GM21360 (cell line): ENCODE results near the gene TSEN2.
"Not testable (repeated sequence)": the region's sequence is repeated elsewhere in the genome, so short reads cannot be mapped to it uniquely, and the experiment has no call there.

Experiments used
- ATAC-seq: cut with Tn5 transposase; IDR thresholded peaks from one replicate; pipeline ENCODE4 v1.9.1; 2021; ENCODE audit warnings: mild to moderate bottlenecking, moderate library complexity; ENCODE audit not compliant: unreplicated experiment

The TSEN2 gene

DNA sequence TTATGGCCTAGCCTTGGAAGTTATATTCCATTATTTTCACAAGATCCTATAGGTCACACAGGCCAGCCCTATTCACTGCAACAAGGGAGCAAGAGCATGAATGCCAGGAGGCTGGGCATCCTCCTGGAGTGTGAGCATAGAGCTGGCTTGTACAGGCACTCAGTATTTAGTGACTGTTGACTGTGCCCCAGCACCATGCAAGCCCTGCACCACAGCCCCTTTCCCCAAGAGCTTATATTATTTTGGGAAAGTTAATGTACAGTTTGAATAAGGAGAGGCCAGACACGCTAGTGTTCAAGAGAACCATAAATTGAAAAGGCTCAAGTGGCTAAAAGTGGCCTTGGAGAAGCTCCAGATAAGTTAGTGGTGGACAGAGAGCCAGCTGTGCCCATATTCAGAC is 32.3 kb upstream of the TSEN2 start:
- ATAC-seq, result no peak

DNA sequence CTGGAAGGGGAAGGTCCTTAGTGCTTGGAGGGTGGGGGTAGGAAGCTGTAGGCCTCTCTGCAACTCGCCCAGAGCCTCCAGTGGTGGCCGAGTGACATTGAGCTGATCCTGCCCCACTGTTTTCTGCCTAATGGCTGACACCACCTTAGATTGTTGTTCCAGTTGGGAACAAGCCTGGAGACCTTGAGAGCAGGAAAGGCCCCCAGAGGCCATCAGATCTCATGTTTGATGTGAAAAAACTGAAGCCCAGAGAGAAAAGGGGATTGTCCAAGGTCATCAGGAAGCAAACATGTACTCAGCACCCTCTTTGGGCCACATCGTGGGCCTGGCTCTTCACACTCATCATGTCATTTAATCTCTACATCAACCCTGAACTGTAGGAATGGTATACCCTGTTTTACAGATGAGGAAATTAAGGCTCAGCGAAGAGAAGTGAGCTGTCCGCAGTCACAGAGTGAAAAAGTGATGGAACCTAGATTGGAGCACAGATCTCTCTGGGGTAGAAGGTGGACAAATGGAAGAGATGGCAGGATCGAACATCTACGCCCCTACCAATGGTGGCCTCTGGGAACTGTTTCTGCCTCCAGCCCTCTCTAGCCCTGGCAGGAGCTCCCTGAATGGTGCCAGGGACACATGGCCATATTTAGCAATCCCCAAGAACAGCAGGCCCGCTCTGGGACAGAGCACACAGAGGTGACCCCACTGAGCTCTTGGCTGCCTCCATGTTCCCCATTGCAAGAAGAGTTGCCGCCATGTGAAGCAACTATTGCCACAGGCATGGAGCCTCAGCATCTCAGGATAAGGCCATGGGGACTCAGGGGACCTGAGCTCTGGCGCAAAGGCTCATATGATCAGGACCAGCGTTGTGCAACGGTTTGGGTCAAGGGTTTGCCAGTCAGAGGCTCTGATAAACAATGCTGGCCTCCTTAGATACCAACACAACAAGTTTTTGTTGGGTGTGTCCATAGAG is 31.6 kb upstream of the TSEN2 start:
- ATAC-seq, result no peak

DNA sequence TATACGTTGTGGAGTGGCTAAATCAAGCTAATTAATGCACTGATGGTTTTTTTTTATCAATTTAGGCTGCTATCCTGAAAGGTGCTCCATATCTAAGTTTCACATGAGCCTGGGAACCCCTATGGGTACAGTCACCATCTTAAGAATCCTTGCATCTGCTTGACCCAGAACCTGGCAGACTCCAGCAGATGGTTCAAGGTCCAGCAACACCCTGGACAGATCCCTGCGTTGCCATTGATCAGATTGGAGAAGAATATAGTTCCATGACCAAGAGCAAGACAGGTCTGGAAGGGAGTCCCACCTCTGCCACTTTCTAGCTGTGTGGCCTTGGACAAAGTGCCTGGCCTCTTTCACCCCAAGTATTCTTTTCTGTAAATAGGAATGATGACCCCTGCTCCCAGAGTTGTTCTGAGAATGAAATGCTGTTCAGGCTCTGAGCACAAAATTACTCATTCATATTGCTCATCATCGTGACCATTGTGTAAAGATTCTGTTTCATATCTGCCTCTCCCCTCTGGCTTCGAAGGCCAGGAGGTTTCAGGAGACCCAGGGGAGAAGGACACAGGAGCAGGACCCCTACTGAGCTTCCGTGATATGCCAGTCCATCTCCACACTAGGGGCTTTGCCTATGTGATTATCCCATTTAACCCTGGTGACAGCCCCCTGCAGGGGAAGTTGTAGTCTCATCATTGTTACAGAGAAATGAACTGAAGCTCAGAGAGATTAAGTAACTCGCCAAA is 30.0 kb upstream of the TSEN2 start:
- ATAC-seq, result no peak

DNA sequence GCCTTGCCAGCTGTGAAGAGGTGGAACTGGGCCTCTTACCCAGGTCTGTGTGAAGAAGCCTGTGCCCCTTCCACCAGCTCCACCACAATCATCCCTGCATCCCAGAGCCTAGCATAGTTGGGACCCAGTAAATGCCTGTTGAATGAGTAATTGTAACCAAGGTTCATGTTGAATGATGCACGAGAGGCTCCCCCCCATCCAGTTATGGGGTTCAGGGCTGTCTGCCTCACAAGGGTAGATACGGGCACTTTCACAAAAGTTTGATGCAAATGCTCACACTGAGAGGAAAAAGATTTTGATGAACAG is 29.5 kb upstream of the TSEN2 start:
- ATAC-seq, result no peak

DNA sequence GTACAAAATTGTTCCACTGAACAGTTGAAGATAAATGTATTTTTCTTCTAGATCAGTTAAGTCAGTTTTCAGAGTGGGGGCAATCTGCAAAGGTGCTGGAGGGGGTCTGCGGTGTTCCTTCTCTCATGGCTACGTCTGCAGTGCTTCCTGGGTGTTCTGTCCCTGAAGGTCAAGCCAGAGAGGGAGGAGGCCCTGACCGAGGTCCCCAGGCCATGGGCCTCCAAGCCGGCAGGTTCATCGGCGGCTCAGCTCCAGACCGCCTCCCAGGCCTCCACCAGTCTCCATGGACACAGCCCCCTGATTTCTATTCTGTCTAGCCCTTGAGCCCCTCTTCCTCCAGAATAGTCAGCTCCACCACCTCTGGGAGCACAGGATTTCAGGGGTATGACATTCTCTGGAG is 28.5 kb upstream of the TSEN2 start:
- no peak for ATAC-seq

DNA sequence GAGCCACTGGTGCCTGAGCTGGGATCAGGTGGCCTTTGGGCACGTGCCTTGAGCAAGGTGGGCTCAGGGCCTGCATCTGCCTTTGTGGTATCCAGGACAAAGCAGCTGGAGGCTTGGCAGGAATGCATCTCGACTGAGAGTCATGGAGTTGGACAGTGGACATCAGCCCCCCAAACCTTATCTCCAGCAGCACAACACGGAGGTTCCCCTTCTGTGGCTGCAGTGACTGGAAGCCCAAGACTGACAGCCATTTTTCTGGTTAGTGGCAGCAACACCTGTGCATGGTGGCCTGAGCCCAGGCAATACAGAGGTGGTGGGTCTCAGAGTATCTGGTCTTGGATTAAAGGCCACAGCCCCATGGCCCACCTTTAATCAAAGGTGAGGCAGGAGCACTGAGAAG is 27.8 kb upstream of the TSEN2 start:
- ATAC-seq, result no peak

DNA sequence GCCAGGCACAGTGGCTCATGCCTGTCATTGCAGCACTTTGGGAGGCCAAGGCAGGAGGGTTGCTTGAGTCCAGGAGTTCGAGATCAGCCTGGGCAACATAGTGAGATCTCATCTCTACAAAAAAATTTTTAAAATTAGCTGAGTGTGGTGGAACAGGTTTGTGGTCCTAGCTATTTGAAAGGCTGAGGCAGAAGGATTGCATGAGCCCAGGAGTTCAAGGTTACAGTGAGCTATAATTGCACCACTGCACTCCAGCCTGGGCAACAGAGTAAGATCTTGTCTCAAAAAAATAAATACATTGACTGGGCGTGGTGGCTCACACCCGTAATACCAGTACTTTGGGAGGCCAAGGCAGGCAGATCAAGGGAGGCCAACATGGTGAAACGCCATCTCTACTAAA is 26.9 kb upstream of the TSEN2 start:
- not testable (repeated sequence) for ATAC-seq

DNA sequence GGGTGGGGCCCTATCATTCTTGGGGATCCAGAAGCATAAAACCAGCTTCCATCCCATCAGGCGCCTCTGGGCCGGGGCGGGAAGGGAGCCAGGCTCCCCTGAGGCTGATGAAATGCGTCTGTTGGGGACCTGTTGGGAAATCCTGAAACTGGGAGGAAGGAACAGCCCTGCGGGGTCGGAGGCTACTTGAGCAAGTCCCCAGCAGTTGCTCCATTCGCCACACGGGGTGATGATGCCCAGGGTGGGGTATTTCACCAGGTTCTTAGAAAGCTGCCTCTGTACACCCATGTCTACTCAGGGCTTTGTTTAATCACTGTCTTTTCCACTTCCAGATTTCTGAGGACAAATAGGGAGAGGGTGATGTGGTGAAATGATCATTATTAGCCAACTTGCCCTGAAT is 25.4 kb upstream of the TSEN2 start:
- ATAC-seq, result no peak

DNA sequence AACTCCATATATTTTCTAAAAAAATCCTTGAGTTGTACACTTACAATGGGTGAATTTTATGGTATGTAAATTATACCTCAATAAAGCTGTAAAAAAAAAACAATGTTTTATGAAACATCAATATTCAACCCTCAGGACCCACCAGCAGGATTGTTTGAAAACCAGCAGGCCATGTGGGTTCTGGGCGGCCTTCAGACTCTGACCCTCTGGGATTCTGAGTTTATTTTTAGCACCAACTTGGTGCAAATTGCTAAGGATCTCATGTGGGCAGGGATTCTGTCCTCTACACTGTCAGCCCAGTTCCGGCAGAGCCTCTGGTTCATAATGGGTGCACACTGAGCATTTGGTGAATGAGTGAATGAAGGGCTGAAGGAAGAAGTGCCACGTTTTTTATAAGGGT is 24.2 kb upstream of the TSEN2 start:
- no peak for ATAC-seq

DNA sequence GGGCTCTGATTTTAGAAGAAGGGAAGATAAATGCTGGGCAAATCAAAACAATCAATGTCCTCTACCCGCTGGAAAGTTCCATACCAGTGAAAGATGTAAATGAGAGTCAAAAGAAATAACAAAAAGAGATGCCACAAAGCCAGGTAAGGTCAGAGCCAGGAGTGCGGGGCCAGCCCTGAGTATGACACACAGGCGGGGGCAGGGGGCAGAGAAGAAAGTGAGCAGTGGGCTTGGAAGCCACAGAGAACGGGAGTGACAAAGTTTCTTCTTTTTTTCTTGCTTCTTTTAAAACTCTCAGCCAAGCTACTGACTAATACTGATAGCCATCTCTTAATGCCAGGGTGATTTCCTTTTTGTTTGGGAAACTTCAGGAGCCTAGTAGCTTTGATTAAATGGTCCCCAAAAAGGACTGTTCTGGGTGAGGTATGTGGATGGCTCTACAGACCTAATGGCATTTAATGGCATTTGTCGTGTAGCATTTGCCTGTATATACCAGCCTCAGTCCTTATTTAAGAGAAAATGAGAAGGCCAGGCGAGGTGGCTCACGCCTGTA is 23.1 kb upstream of the TSEN2 start:
- no peak for ATAC-seq

DNA sequence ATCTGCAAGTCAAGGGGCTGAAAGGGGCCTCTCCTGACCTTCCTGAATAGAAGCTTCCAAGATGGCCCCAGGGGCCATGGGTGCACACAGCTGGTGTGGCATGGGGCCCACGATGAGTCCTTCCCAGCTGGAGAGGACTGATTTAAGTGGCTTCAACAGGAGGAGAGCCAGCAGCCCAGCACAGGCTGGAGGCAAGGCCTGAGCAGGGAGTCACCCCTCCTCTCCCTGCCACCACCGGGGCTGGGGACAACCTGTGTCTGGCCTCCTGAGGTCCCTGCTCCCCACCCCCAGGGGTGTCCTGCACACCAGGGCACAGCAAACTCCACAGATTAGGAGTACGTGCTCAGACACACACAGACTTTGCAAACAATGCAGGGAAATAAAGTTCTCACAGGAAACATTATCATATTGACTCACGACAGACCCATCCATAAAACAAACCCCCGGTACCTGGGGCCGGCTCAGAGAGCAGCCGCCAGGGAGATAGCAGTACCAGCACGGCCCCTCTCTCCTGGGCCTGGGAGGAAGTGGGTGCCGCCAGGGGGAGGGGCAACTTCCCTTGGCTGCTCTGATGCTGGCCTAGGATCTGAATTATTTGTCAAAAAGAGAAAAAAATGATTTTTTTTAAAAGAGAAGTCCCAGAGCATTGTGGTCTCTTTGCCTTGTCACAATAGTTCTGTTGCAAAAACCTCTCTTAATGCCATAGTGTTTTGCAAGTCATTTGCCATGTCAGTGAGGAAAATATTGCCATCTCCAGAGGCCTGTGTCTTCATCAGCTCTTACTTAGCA is 21.9 kb upstream of the TSEN2 start:
- ATAC-seq, result no peak

DNA sequence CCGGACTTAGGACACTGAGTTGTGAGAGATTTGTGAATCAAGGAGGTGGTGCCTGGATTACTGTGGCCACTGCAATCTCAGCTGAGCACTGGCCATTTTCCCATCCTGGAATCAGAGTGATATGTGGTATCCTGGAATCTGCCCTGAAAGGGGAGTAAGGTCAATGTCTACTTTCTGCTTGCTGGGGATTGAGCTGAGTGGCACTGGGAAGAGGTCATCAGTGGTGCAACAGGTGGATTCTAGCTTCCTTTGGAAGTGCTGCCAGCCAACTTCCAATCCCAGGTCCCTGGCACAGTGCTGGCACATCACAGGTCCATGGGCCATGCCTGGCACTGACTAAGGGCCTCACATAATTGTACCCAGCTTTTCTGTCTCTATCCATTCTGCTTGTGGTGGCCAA is 20.6 kb upstream of the TSEN2 start:
- no peak for ATAC-seq

DNA sequence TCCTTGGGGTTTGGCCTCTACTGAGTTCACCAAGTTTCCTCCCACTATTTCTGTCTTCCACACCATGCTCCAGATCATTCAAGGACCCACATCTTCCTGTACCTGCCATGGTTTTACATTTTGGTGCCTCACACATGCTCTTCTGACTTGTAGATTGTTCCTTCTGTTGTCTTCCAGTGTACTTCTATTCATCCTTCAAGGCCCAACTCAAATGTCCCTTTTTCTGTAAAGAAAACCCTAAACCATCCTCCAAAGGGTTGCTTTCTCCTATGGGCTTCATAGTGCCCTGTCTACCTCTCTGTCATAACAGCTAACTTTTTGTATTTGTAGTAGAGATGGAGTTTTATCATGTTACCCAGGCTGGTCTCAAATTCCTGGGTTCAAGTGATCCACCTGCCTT is 20.1 kb upstream of the TSEN2 start:
- ATAC-seq, result no peak

DNA sequence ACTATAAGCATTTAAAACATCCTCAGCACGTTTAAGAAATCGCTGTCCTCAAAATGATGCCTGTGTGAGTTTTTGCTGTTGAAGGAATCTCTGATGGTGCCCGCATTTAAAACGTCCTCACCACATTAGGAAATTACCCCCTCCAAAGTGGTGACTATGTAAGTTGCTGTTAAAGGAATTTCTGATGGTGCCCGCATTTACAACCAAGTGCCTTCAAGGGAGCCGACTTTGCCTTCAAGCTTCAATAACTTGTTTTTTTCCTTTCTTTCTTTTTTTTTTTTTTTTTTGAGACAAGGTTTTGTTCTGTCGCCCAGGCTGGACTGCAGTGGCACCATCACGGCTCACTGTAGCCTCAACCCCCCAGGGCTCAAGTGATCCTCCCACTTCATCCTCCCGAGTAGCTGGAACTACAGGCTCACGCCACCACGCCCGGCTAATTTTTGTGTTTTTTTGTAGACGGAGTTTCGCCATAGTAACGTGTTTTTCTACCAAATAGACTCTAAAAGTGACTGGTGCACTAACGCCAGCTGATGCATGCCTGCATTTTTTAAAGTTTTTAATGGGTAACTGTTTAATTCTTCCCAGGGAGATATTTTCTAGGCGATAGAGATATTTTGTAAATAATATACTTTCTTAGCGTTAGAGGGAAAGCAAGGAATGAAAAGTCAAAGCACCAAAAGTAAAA is 19.0 kb upstream of the TSEN2 start:
- no peak for ATAC-seq

DNA sequence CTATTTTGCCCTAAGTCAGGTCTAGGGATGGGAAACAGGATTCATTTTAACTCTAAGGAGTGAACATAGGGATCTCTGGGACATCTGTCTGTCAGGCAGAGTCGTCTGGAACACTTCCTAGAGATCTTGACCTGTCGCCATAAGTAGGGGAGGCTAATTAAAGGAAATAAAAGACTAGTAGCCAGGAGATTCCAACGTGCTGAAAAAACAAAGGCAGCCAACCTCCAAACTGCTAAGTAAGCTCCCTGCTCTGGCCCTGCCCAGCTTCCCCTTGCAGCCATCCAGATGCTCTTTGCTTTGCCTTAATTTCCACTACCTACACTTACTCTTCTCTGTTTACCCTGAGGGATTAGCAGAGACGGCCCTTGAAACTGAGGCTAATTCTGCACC is 18.4 kb upstream of the TSEN2 start:
- ATAC-seq, result no peak

DNA sequence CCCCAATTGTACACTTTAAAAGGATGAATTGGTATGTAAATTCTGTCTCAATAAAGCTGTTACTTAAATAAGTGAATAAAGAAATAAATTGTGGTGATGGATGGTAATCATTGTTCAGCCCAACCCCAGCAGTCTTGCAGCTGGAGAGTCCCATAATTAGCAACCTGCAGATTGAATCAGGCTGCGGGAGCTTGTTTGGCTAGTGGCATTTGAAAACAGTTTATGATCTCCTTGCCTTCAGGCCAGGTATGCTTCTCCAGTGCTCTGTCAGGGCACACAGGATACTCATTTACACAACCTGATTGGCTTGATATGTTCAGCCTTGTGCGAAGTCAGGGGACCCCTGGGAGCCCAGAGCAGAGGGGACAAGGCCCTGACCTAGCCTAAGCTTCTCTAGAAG is 16.5 kb upstream of the TSEN2 start:
- ATAC-seq, result no peak

DNA sequence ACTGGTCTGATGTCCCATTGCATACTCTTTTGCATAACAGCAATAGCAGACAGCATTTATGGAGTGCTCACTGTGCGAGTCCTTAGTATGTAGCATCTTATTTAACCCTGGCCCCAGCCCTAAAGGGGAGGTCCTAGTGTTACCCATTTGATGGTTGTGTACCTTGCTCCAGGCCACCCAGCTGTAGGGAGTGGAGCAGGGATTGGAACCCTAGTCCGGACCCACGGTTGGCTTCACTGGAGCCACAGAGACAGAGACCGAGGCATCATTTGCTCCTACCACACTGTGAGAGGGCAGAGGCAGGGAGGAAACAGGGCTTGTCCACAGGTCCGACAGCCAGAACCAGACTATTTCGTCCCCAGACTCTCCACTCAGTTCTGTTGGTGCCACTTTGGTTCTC is 16.0 kb upstream of the TSEN2 start:
- no peak for ATAC-seq

DNA sequence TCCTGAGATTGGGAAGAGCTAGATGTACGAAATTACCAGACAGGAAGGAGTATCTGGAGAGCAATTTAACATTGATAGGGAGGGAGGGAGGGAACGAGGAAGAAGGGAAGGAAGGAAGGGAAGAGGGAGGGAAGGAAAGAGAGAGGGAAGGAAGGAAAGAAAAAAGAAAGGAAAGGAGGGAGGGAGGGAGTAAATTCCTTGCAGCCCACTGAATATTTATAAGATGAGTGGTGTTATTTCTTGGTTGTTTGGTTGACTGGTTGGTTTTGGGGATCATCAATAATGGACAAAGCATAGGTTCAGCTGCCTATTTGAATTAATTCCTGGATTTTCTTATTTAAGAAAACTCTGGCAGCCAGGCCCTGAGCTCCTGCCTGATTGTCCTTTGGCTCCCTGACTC is 15.5 kb upstream of the TSEN2 start:
- ATAC-seq, result no peak

DNA sequence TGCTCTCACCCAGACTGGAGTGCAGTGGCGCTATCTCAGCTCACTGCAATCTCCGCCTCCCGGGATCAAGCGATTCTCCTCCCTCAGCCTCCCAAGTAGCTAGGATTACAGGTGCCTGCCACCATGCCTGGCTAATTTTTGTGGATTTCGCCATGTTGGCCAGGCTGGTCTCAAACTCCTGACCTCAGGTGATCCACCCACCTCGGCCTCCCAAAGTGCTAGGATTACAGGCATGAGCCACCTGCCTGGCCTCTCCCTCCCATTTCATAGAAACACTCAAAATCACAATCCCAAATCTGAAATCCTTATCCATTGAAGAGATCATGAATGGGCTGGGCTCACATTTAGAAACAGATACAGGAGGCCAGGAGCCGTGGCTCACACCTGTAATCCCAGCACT is 15.1 kb upstream of the TSEN2 start:
- not testable (repeated sequence) for ATAC-seq

DNA sequence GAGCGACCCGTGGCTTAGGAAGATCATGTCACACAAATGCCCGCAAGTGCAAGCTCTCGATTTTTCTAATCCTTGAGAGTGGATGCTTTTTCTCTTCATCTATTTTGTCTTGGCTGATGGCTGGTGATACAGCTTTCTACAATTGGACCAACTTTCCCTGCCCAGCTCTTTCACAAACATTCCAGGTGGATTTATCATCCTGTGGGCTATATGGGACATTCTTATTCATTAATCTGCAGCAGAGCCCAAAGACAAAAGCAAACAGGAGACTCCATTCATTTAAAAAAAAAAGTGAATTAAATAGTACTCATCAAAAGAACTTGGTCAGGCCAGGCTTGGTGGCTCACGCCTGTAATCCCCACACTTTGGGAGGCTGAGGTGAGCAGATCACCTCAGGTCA is 14.2 kb upstream of the TSEN2 start:
- ATAC-seq, result no peak

DNA sequence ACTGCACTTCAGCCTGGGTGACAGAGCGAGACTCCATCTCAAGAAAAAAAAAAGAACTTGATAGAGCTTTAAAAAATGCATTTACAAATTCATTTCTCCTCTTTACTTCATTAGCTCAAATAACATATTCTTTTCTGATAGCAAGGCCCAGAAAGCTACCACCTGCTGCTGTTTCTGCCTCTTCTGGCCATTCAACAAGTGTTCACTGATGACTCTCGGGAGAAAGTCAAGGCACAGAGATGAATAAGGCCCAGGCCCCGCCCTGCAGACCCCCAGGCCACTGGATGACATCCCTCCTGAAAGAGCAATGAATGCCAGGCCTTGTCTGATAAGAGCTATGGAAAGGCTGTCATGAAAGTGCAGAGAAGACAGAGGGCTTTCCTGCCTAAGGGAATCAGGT is 13.6 kb upstream of the TSEN2 start:
- no peak for ATAC-seq
